T-cell (primary cell): ENCODE results near the gene CCDC12. TPM values are rescaled to one million over a fixed set of nuclear protein-coding genes. Genes with fewer than 3 reads are reported as not detected.

Experiments used
- ATAC-seq, 4 experiments: fragments of 200-7000 bp in 3 of 4; fragments of 150-1000 bp in 1 of 4; cut with Tn5 transposase; replicated peaks in 1 of 4; 1 replicate in 3 of 4; 2 replicates in 1 of 4; pipeline ENCODE4 v1.10.0; 2021; ENCODE audit warnings: moderate library complexity in 3 of 4, mild to moderate bottlenecking in 2 of 4, moderate number of reproducible peaks in 1 of 4
- CTCF ChIA-PET, 2 donors: fragments of 300-600 bp; sonication (Branson Sonifier 250); formaldehyde crosslinking; loops; one replicate each; lab custom pipeline; 2022; ENCODE audit warnings: antibody characterized with exemption in 2 of 2; lab: Charles Lee
- POLR2A ChIA-PET, 2 donors: fragments of 300-600 bp; sonication (Branson Sonifier 250); formaldehyde crosslinking; loops; one replicate each; lab custom pipeline; 2022; ENCODE audit warnings: antibody characterized with exemption in 2 of 2; lab: Charles Lee
- DNase-seq, 35 experiments: peaks; one replicate each; pipeline versions ENCODE4 v3.0.0 to v3.0.0-alpha.2; 2013 to 2023
- H3K27ac ChIP-seq: one replicate; pipeline ENCODE4 v1.5.1; 2013; ENCODE audit warnings: low read length
- H3K27me3 ChIP-seq, 2 experiments: replicated peaks in 1 of 2; 1 replicate in 1 of 2; 2 replicates in 1 of 2; pipeline versions ENCODE4 v1.6.1 to v1.7.0; 2013; ENCODE audit warnings: low read length in 1 of 2, mixed read lengths in 1 of 2; ENCODE audit not compliant: control insufficient read depth in 2 of 2, insufficient read depth in 2 of 2; ENCODE audit errors: extremely low read depth in 1 of 2
- H3K36me3 ChIP-seq, 2 donors: 1 replicate in 1 of 2; 2 replicates in 1 of 2; pipeline versions ENCODE4 v1.6.1 to v1.7.0; 2013; ENCODE audit warnings: low read length in 1 of 2; ENCODE audit not compliant: control insufficient read depth in 2 of 2, insufficient read depth in 1 of 2; ENCODE audit errors: extremely low read depth in 1 of 2
- H3K4me1 ChIP-seq, 2 experiments: 1 replicate in 1 of 2; 2 replicates in 1 of 2; pipeline versions ENCODE4 v1.6.1 to v1.7.0; 2013; ENCODE audit warnings: low read length in 2 of 2, mixed read lengths in 1 of 2; ENCODE audit not compliant: insufficient read depth in 2 of 2, control insufficient read depth in 1 of 2; ENCODE audit errors: extremely low read depth in 1 of 2
- H3K4me3 ChIP-seq, 2 donors: 1 replicate in 1 of 2; 2 replicates in 1 of 2; pipeline versions ENCODE4 v1.5.1 to v1.7.0; 2013; ENCODE audit warnings: mild to moderate bottlenecking in 2 of 2, low read length in 1 of 2, moderate library complexity in 1 of 2; ENCODE audit not compliant: control insufficient read depth in 1 of 2; ENCODE audit errors: extremely low read depth in 1 of 2
- H3K9me3 ChIP-seq: 2 replicates; pipeline ENCODE4 v1.7.0; 2013
- H3K27ac Mint-ChIP-seq, 2 donors: one replicate each; pipeline ENCODE4 v1.8.0; 2020 to 2021; ENCODE audit warnings: mild to moderate bottlenecking in 2 of 2, mixed read lengths in 2 of 2
- H3K27me3 Mint-ChIP-seq, 2 donors: one replicate each; pipeline ENCODE4 v1.8.0; 2021 to 2022; ENCODE audit warnings: mixed read lengths in 2 of 2
- H3K36me3 Mint-ChIP-seq: one replicate; pipeline ENCODE4 v1.8.0; 2021; ENCODE audit warnings: mixed read lengths
- H3K4me1 Mint-ChIP-seq, 3 donors: one replicate each; pipeline ENCODE4 v1.8.0; 2020 to 2022; ENCODE audit warnings: mixed read lengths in 3 of 3, mild to moderate bottlenecking in 1 of 3
- H3K4me3 Mint-ChIP-seq, 3 donors: one replicate each; pipeline ENCODE4 v1.8.0; 2020 to 2022; ENCODE audit warnings: mild to moderate bottlenecking in 3 of 3, mixed read lengths in 3 of 3, moderate library complexity in 3 of 3
- H3K9me3 Mint-ChIP-seq, 3 donors: one replicate each; pipeline ENCODE4 v1.8.0; 2020 to 2022; ENCODE audit warnings: mixed read lengths in 3 of 3
- WGBS: methylation state at CpG from one replicate; pipeline ENCODE4 v1.1.5; 2013; ENCODE audit warnings: missing lambda C conversion rate; ENCODE audit not compliant: insufficient coverage; 5-methylcytosine and 5-hydroxymethylcytosine counted together
- total RNA-seq, 35 experiments: library from RNA in 6 of 35; stranded (reverse) in 6 of 35; fragments of 120-200 nt in 1 of 35; gene quantifications; one replicate each; pipeline versions ENCODE4 v1.2.1 to v1.2.4 and lab custom pipeline; 2013 to 2026

The CCDC12 gene
- total RNA-seq, 5 donors from 2014 or later (not counting 1 experiment from before 2014, with no cell fraction given): 66.5 to 78.4 (median 72.8) TPM

DNA sequence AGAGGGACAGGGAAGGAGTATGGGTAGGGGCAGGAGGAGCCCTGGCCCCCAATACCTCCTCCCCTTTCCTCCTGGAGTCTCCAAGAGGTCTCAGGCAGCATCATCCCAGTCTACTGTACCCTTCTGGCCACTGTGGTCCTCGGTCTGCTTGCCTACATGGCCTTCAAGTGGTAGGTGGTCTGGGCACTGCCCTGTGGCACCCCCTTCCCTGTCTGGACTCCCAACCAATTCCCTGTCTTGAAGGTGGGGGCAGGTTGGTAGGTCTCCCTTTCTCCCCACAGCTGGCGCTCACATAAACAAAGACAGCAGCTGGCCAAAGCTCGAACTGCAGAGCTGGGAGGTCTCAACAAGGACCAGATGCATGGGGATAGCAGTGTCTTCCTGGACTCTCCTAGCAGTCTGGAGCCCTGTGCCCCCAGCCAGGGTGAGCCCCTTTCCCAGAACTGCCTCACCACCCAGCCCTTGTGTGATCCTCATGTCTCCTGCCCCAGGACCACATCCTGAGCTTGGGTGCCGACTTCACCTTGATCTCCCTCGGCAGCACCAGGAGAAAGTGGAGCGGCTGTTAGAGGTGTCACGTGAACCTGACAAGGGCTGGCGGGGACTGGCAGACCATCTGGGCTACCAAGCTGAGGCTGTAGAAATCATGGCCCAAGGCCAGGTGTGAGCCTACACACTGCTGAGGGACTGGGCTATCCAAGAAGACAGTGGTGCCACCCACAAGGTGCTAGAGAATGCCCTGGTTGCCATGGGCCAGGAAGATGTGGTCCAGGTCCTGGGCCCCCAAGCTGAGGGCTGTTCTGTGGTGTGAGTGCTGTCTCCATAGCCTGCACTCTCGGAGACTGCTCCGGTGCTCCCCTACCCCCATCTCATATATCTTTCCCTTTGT is 36.0 kb upstream of the CCDC12 start:
- peaks cover 15 to 41% (median 27%) of the 10 kb centered on the region in 3 donors for H3K4me1 Mint-ChIP-seq
- Histone ChIP-seq H3K27ac (no peak overlapping the region), H3K9me3 (no peaks in the 10 kb centered on the region), H3K27me3 (no peaks in the 10 kb centered on the region), H3K4me3 (no peak overlapping the region), H3K36me3 (peaks cover 6 to 27% of the 10 kb centered on the region in 2 donors), H3K4me1 (peaks cover 0 to 33% of the 10 kb centered on the region in 2 experiments)
- H3K9me3 Mint-ChIP-seq: no peaks in the 10 kb centered on the region
- H3K27ac Mint-ChIP-seq: peak overlapping the region; percentile 46 to 59
- no peak overlapping the region for H3K4me3 Mint-ChIP-seq
- no peaks in the 10 kb centered on the region for H3K27me3 Mint-ChIP-seq
- ATAC-seq (no peak), DNase-seq (peak in 1 of 35 experiments; percentile 0)
- CTCF ChIA-PET: no interaction called here
- WGBS: 70% methylated on average over 7 of the region's 10 CpGs
- POLR2A ChIA-PET: no interaction called here
- peaks cover 27% of the 10 kb centered on the region for H3K36me3 Mint-ChIP-seq

- no peaks in the 10 kb centered on the region for H3K27me3 ChIP-seq
- POLR2A ChIA-PET: interaction anchor here in 1 of 2 donors (0.6 kb wide), 1 partner anchor 38 kb away, joined by 6 read pairs; no protein-coding TSS in a partner anchor
- no peak overlapping the region for H3K27ac ChIP-seq
- Mint-ChIP-seq H3K4me1 (peaks cover 2 to 29% (median 15%) of the 10 kb centered on the region in 3 donors), H3K9me3 (no peaks in the 10 kb centered on the region), H3K27me3 (no peaks in the 10 kb centered on the region), H3K27ac (peak overlapping the region; percentile 5 to 59), H3K36me3 (peaks cover 24% of the 10 kb centered on the region), H3K4me3 (peak overlapping the region in 1 of 3 donors; percentile 27)
- peaks cover 0 to 22% of the 10 kb centered on the region in 2 experiments for H3K4me1 ChIP-seq
- ATAC-seq: no peak
- H3K4me3 ChIP-seq: no peak overlapping the region
- no peak for DNase-seq
- CTCF ChIA-PET: interaction anchor here in 1 of 2 donors (0.5 kb wide), 1 partner anchor 1887 kb away, joined by 4 read pairs; no protein-coding TSS in a partner anchor
- peaks cover 8 to 27% of the 10 kb centered on the region in 2 donors for H3K36me3 ChIP-seq
- no peaks in the 10 kb centered on the region for H3K9me3 ChIP-seq
- WGBS: 72% methylated on average over 4 of the region's 6 CpGs
Measured at GRCh38 chr3:47011371-47011770, 34.8 kb upstream of the CCDC12 start.

DNA sequence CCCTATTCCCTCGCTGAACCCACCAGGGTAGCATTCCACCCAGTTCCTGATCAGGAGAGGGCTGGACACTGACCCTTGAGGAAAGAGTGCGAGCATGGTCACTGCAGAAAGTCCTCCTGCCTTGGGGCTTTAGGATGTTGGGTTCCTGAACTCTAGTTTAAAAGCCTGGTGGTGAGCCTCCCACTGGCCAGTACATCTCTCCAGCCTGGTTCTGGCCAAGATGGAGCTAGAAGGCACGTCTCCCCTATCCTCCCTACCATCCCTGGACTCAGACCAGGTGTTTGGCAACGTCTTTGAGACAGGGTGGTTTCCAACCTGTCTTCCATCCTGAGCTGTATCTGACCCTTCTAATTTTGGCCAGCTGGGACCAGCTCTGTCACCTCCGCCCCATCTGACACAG is 34.4 kb upstream of the CCDC12 start:
- Mint-ChIP-seq H3K4me3 (peak overlapping the region in 2 of 3 donors; percentile 6 to 71), H3K27me3 (no peaks in the 10 kb centered on the region), H3K9me3 (no peaks in the 10 kb centered on the region), H3K36me3 (peaks cover 24% of the 10 kb centered on the region), H3K27ac (peak overlapping the region; percentile 59 to 65), H3K4me1 (peaks cover 0 to 25% (median 11%) of the 10 kb centered on the region in 3 donors)
- no peak overlapping the region for H3K4me3 ChIP-seq
- peaks cover 8 to 27% of the 10 kb centered on the region in 2 donors for H3K36me3 ChIP-seq
- CTCF ChIA-PET: interaction anchor here in 1 of 2 donors (0.5 kb wide), 2 partner anchors 307 to 1887 kb away, joined by 4 read pairs; no protein-coding TSS in a partner anchor
- POLR2A ChIA-PET: interaction anchor here in 1 of 2 donors (0.6 kb wide), 1 partner anchor 38 kb away, joined by 6 read pairs; no protein-coding TSS in a partner anchor
- H3K4me1 ChIP-seq: peaks cover 0 to 22% of the 10 kb centered on the region in 2 experiments
- 79% methylated on average over 3 of the region's 5 CpGs for WGBS
- H3K27ac ChIP-seq: no peak overlapping the region
- ATAC-seq (no peak), DNase-seq (peak in 1 of 35 experiments; percentile 13)
- no peaks in the 10 kb centered on the region for H3K9me3 ChIP-seq
- no peaks in the 10 kb centered on the region for H3K27me3 ChIP-seq

DNA sequence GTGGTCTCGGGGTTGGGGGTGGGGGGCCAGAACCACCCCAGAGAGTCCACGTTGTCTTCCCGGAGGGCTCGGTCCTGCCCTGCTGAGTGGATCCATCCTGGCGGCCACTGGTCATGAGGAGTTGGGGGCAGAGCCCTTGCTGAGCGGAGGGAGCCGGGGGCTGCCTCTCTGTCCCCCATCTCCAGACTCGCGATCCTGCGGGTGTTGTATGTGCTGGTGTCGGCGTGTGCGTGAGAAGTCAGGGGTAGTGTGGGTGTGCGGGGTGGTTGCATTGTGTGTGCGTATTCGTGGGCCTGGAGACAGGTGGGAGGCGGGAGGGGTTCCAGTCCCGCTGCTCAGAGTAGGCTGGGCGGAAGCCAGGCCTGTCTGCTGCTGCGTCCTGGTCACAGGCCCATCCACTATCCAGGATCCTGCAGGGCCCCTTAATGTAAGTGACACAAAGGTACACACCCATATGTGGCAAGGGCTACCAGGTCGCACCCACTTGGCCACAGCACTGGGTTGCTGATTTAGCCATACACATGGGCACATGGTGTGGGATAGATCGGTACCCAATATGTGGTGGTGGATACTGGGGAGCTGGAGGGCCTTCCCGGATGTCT is 33.7 kb upstream of the CCDC12 start:
- H3K27me3 Mint-ChIP-seq: no peaks in the 10 kb centered on the region
- Histone ChIP-seq H3K4me1 (peaks cover 0 to 22% of the 10 kb centered on the region in 2 experiments), H3K4me3 (peak overlapping the region; percentile 42 to 61), H3K36me3 (peaks cover 11 to 33% of the 10 kb centered on the region in 2 donors), H3K27me3 (no peaks in the 10 kb centered on the region), H3K27ac (peak overlapping the region; percentile 23), H3K9me3 (no peaks in the 10 kb centered on the region)
- peak overlapping the region; percentile 59 to 65 for H3K27ac Mint-ChIP-seq
- peaks cover 28% of the 10 kb centered on the region for H3K36me3 Mint-ChIP-seq
- peaks cover 0 to 21% (median 10%) of the 10 kb centered on the region in 3 donors for H3K4me1 Mint-ChIP-seq
- peak overlapping the region; percentile 62 to 71 (median 71) for H3K4me3 Mint-ChIP-seq
- DNase-seq: peak in 1 of 35 experiments; percentile 19
- ChIA-PET POLR2A (no interaction called here), CTCF (interaction anchor here in 1 of 2 donors (0.5 kb wide), 1 partner anchor 306 kb away, joined by 4 read pairs; no protein-coding TSS in a partner anchor)
- 83% methylated on average over 8 of the region's 23 CpGs for WGBS
- no peaks in the 10 kb centered on the region for H3K9me3 Mint-ChIP-seq
- ATAC-seq: no peak

- peak overlapping the region; percentile 62 to 71 (median 71) for H3K4me3 Mint-ChIP-seq
- H3K27ac ChIP-seq: peak overlapping the region; percentile 23
Measured at GRCh38 chr3:47009225-47010110, 32.9 kb upstream of the CCDC12 start.

More at GRCh38 chr3:47009225-47010110, 32.9 kb upstream of the CCDC12 start:
- H3K36me3 Mint-ChIP-seq: peaks cover 28% of the 10 kb centered on the region
- peaks cover 0 to 19% (median 8%) of the 10 kb centered on the region in 3 donors for H3K4me1 Mint-ChIP-seq
- Histone ChIP-seq H3K4me3 (peak overlapping the region; percentile 42 to 61), H3K36me3 (peaks cover 11 to 39% of the 10 kb centered on the region in 2 donors), H3K9me3 (no peaks in the 10 kb centered on the region), H3K4me1 (peaks cover 0 to 22% of the 10 kb centered on the region in 2 experiments), H3K27me3 (no peaks in the 10 kb centered on the region)
- 45% methylated on average over 85 of the region's 85 CpGs for WGBS
- DNase-seq (peak; percentile 33 to 87 (median 72)), ATAC-seq (peak; percentile 87 to 92 (median 90))
- ChIA-PET POLR2A (interaction anchor here in 1 of 2 donors (0.7 to 1.1 kb wide), 2 partner anchors 11 to 277 kb away, joined by 3 to 4 read pairs; no protein-coding TSS in a partner anchor), CTCF (interaction anchor here in 1 of 2 donors (1.0 kb wide), 1 partner anchor 24 kb away, joined by 3 read pairs; no protein-coding TSS in a partner anchor)
- H3K27me3 Mint-ChIP-seq: no peaks in the 10 kb centered on the region
- no peaks in the 10 kb centered on the region for H3K9me3 Mint-ChIP-seq
- peak overlapping the region; percentile 59 for H3K27ac Mint-ChIP-seq
